ENCODE measurements around the gene IL4R.
A peak's percentile ranks its signal among the peaks of the same experiment; 100 is the strongest.

The IL4R gene

DNA sequence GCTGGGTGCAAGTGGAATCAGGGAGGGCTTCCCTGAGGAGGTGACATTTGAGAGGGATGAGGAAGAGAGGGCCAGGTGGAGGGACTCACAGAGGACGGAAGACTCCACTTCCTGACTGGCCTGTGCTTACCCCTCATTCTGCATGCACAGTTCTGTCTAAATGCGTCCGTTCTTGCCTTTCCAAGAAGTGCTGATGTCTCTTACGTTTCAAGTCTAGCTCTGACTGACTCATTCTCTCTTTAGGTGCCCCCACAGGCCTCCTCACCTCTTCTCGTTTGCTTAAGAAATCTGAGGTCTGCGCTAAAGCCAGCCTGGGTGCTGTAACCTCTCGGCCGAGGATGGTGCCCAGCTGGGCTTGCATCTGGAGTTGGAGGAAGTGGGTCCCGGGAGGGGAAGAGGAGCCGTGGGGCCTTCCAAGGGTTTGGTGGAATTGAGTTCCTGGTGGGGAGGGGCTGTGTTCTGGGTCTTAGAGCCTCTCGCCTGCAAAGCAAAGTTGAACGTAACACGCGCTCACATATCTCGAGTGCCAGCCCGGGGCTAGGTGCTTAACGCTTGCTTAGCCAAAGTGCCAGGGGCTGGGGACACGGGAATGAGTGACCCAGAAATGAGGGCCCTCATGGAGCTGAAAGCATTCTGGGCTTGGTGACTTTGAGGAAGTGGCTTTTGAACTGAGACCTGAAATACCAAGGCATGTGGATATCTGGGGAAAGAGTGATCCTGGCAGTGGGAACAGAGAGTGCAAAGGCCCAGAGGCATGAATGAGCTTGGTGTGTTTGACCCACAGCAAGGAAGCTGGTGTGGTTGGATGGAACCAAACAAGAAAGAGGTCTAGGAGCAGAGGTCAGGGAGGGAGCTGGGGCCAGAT is 4.8 kb downstream of the IL4R start:
- H3K4me1 Mint-ChIP-seq = peaks cover 36% of the 10 kb centered on the region
- no peak for TF ChIP-seq CTCF (IDR thresholded peaks at IDR 0.05; ENCODE audit: unreplicated experiment in 3 of 3)
- peak overlapping the region; percentile 65 to 79 (median 69) for H3K27ac Mint-ChIP-seq
- peak overlapping the region; percentile 25 to 54 (median 29) for H3K4me3 Mint-ChIP-seq
- no peaks in the 10 kb centered on the region for H3K36me3 Mint-ChIP-seq (ENCODE audit: low read depth)
- H3K27me3 Mint-ChIP-seq (ENCODE audit: low read depth) = peaks cover 23% of the 10 kb centered on the region
- H3K9me3 Mint-ChIP-seq = no peaks in the 10 kb centered on the region

- H3K4me1 Mint-ChIP-seq = peaks cover 34% of the 10 kb centered on the region
- H3K9me3 Mint-ChIP-seq = no peaks in the 10 kb centered on the region
- peak overlapping the region; percentile 65 to 79 (median 69) for H3K27ac Mint-ChIP-seq
- no peaks in the 10 kb centered on the region for H3K36me3 Mint-ChIP-seq (ENCODE audit: low read depth)
- H3K4me3 Mint-ChIP-seq = no peak overlapping the region
- no peak for TF ChIP-seq CTCF (IDR thresholded peaks at IDR 0.05; ENCODE audit: unreplicated experiment in 3 of 3)
- H3K27me3 Mint-ChIP-seq (ENCODE audit: low read depth) = peaks cover 20% of the 10 kb centered on the region
Measured at GRCh38 chr16:27319257-27319965, 5.6 kb downstream of the IL4R start.

DNA sequence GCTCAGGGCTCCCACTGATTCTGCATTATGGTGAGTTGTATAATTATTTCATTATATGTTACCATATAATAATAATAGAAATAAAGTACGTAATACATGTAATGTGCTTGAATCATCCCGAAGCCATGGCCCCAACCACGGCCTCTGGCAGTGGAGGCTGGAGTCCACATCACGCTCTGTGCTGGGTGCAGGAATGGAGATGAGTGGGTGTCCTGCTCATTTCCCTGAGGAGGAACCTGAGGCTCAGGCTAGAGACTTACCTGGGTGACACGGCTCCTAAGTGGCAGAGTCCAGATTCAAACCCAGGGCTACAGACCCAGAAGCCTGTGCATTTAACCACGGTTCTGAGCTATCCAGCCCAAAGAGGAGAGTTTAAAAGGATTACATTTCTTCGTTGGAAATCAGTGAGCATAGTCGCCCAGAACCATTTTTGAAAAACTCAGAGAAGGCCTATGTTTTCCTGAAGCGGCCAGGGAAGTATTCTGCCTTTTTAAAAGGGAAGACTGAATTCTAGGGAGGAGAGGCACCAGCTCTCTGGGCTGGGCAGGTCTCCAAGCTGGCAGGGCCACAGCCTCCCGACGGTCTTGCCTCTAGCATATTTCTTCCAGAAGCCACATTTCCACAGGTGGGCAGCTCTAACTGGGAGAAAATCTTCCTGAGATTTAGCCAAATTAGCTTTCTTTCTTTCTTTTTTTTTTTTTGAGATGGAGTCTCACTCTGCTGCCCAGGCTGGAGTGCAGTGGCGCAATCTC is 6.7 kb downstream of the IL4R start:
- Mint-ChIP-seq H3K4me3 (no peak overlapping the region), H3K36me3 (ENCODE audit: low read depth) (no peaks in the 10 kb centered on the region), H3K9me3 (no peaks in the 10 kb centered on the region), H3K27me3 (ENCODE audit: low read depth) (peaks cover 13% of the 10 kb centered on the region), H3K27ac (no peak overlapping the region), H3K4me1 (peaks cover 29% of the 10 kb centered on the region)
- no peak for TF ChIP-seq CTCF (IDR thresholded peaks at IDR 0.05; ENCODE audit: unreplicated experiment in 3 of 3)

DNA sequence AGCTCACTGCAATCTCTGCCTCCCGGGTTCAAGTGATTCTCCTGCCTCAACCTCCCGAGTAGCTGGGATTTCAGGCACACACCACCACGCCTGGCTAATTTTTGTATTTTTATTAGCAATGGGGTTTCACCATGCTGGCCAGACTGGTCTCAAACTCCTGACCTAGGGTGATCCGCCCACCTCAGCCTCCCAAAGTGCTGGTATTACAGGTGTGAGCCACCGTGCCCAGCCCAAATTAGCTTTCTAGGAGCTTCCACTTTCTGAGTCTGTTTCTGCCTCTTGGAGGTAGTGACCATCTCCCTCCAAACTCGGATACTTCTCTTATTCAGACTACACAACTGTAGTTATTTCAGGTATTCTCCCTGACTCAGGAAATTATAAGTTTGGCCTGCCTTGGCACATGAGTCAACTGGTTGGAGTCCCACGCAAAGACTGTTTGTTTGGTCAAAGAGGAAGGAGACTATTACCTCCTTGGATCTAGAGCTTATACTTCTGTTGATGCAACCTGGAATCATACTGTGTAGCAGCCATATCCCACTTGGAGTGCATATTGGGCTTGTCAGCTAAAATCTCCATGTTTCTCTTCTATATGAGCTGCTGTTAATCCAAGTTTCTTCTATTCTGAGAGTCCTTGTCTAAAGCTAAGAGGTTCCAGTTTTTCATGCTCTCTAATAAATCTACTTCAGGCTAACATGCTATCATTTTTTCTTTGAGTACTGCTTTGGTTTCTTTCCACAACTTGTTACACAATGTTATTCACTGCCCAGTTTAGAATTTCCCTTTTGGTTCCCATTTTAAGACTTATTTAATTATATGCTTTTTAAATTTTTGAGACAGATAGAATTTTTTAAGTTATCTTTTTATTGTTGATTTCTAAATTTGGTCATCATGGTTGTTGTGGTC is 7.5 kb downstream of the IL4R start:
- TF ChIP-seq CTCF (IDR thresholded peaks at IDR 0.05; ENCODE audit: unreplicated experiment in 3 of 3) = no peak
- Mint-ChIP-seq H3K4me1 (peaks cover 31% of the 10 kb centered on the region), H3K27me3 (ENCODE audit: low read depth) (peaks cover 7% of the 10 kb centered on the region), H3K36me3 (ENCODE audit: low read depth) (no peaks in the 10 kb centered on the region), H3K4me3 (no peak overlapping the region), H3K9me3 (no peaks in the 10 kb centered on the region), H3K27ac (peak overlapping the region in 1 of 3 experiments; percentile 44)

Measured in nephron (organoid).